ENCODE results near the gene PRTN3.

PRTN3 gene

GRCh38 chr19:803686-804418 is 36.9 kb upstream of the PRTN3 start:
- DNase-seq = no peak

- DNase-seq = no peak
Measured at GRCh38 chr19:804419-805165, 36.2 kb upstream of the PRTN3 start.

- no peak for DNase-seq
Measured at GRCh38 chr19:805166-805551, 35.6 kb upstream of the PRTN3 start.

- DNase-seq = no peak
Measured at GRCh38 chr19:805600-806550, 34.9 kb upstream of the PRTN3 start.

GRCh38 chr19:806815-807421 is 33.9 kb upstream of the PRTN3 start:
- DNase-seq = no peak

GRCh38 chr19:807627-808422 is 33.0 kb upstream of the PRTN3 start:
- no peak for DNase-seq

GRCh38 chr19:808423-808775 is 32.4 kb upstream of the PRTN3 start:
- DNase-seq = no peak

- DNase-seq = no peak
Measured at GRCh38 chr19:810077-810855, 30.5 kb upstream of the PRTN3 start.

- DNase-seq = no peak
Measured at GRCh38 chr19:810883-811489, 29.8 kb upstream of the PRTN3 start.

- no peak for DNase-seq
Measured at GRCh38 chr19:811506-812048, 29.2 kb upstream of the PRTN3 start.

- DNase-seq = no peak
Measured at GRCh38 chr19:812049-812746, 28.6 kb upstream of the PRTN3 start.

- no peak for DNase-seq
Measured at GRCh38 chr19:812747-813218, 28.0 kb upstream of the PRTN3 start.

- DNase-seq = no peak
Measured at GRCh38 chr19:813219-814151, 27.3 kb upstream of the PRTN3 start.

GRCh38 chr19:814152-815078 is 26.4 kb upstream of the PRTN3 start:
- DNase-seq = no peak

GRCh38 chr19:815079-815774 is 25.6 kb upstream of the PRTN3 start:
- no peak for DNase-seq

- no peak for DNase-seq
Measured at GRCh38 chr19:815775-816499, 24.9 kb upstream of the PRTN3 start.

Measured in suppressor macrophage treated with lipopolysaccharide for 1 hour (primary cell).